ENCODE data around the gene ABHD8. TPM values are rescaled to one million over a fixed set of nuclear protein-coding genes. Genes with fewer than 3 reads are reported as not detected.

ABHD8 gene
- total and polyA plus RNA-seq, 2 of the 4 experiments (the other 2 are of a cell fraction) = 3.9 to 10.2 TPM

GRCh38 chr19:17324357-17325114 lies 21.3 kb upstream of the ABHD8 start (continued):
- no peak for TF ChIP-seq MXI1 (IDR thresholded peaks at IDR 0.05; ENCODE audit: borderline replicate concordance, low read depth, low read length)

GRCh38 chr19:17323964-17324332 lies 20.7 kb upstream of the ABHD8 start:
- Histone ChIP-seq H3K4me1 (ENCODE audit: control insufficient read depth, insufficient read depth, low read length) (no peaks in the 10 kb centered on the region), H4K8ac (ENCODE audit: low read depth in 2 of 2, low read length in 2 of 2) (no peak overlapping the region), H2BK15ac (ENCODE audit: low read depth, low read length) (no peak overlapping the region), H3K4me2 (ENCODE audit: low read depth, low read length) (no peak overlapping the region), H2BK120ac (ENCODE audit: low read depth, low read length) (no peak overlapping the region), H3K27ac (ENCODE audit: insufficient read depth, low read length) (no peak overlapping the region), H3K56ac (ENCODE audit: extremely low read depth, insufficient read depth, low read length) (no peak overlapping the region), H3K23ac (ENCODE audit: low read depth, low read length) (no peak overlapping the region), H3K14ac (replicated peaks; ENCODE audit: low read depth, low read length) (no peak overlapping the region), H4K5ac (ENCODE audit: low read depth, low read length) (no peak overlapping the region), H2AK9ac (replicated peaks; ENCODE audit: low read depth, low read length, poor library complexity) (no peak overlapping the region), H3K36me3 (ENCODE audit: control insufficient read depth, insufficient read depth, low read length) (peaks cover 40% of the 10 kb centered on the region), H2BK5ac (ENCODE audit: low read depth, low read length, poor library complexity, severe bottlenecking) (no peak overlapping the region), H3K4me3 (ENCODE audit: insufficient read depth, low read depth, low read length) (no peak overlapping the region), H3K9me1 (ENCODE audit: insufficient read depth, low read length) (no peaks in the 10 kb centered on the region), H4K20me1 (ENCODE audit: insufficient read depth, low read length) (peaks cover 8% of the 10 kb centered on the region; the same call in 1 of the 2 replicates), H3K18ac (ENCODE audit: low read depth, low read length) (no peak overlapping the region), H3K4ac (ENCODE audit: low read depth, low read length) (no peak overlapping the region), H3K9me3 (ENCODE audit: control insufficient read depth, insufficient read depth, low read length) (no peaks in the 10 kb centered on the region), H2AK5ac (ENCODE audit: low read depth, low read length) (no peak overlapping the region), H3K79me1 (ENCODE audit: low read depth in 1 of 2, low read length in 2 of 2) (peaks cover 0 to 5% of the 10 kb centered on the region in 2 experiments; a peak in 1 of 4 replicates), H4K91ac (ENCODE audit: insufficient read depth, low read depth, low read length) (no peak overlapping the region), H2AFZ (replicated peaks; ENCODE audit: low read length, poor library complexity) (no peak overlapping the region), H3K9ac (ENCODE audit: low read depth, low read length) (no peak overlapping the region), H3K27me3 (ENCODE audit: control insufficient read depth, insufficient read depth, low read length) (no peaks in the 10 kb centered on the region), H2BK20ac (ENCODE audit: low read depth, low read length) (no peak overlapping the region)
- no peak for TF ChIP-seq RCOR1 (IDR thresholded peaks at IDR 0.05; ENCODE audit: insufficient replicate concordance, low read length)
- TF ChIP-seq RAD21 (IDR thresholded peaks at IDR 0.05; ENCODE audit: low read length) = no peak
- no peak for TF ChIP-seq USF2 (IDR thresholded peaks at IDR 0.05; ENCODE audit: low read depth, low read length)
- no peak for TF ChIP-seq MXI1 (IDR thresholded peaks at IDR 0.05; ENCODE audit: borderline replicate concordance, low read depth, low read length)
- TF ChIP-seq CEBPB (IDR thresholded peaks at IDR 0.05; ENCODE audit: low read depth, low read length) = no peak
- no peak for TF ChIP-seq SMC3 (IDR thresholded peaks at IDR 0.05; ENCODE audit: low read depth, low read length)
- TF ChIP-seq CTCF (conservative IDR thresholded peaks at IDR 0.05; ENCODE audit: low read depth, low read length) = no peak
- no peak for TF ChIP-seq ELK1 (IDR thresholded peaks at IDR 0.05; ENCODE audit: borderline replicate concordance, low read depth, low read length)
- no peak for TF ChIP-seq POLR2A (IDR thresholded peaks at IDR 0.05; ENCODE audit: low read depth, low read length)
- no peak for TF ChIP-seq RFX5 (IDR thresholded peaks at IDR 0.05; ENCODE audit: low read depth, low read length)
- no peak for TF ChIP-seq MAZ (IDR thresholded peaks at IDR 0.05; ENCODE audit: borderline replicate concordance, low read depth, low read length)
- no peak for TF ChIP-seq FOS (IDR thresholded peaks at IDR 0.05; ENCODE audit: low read depth, low read length)
- no peak for TF ChIP-seq MAFK (IDR thresholded peaks at IDR 0.05; ENCODE audit: low read depth, low read length)
- DNase-seq (no peak), ATAC-seq (ENCODE audit: low read depth) (no peak)
- CTCF ChIA-PET = no interaction called here
- dilution Hi-C loops (cut with HindIII; ENCODE audit: low sequenced_read_pairs, unreplicated experiment) (no loop called here), intact Hi-C loops (cut with micrococcal nuclease) (no loop called here), in situ Hi-C loops (cut with MboI; ENCODE audit: low sequenced_read_pairs) (no loop called here)
- POLR2A ChIA-PET (ENCODE audit: unreplicated experiment) = interaction anchor here (1.0 kb wide), 1 partner anchor 10 kb away, joined by 3 read pairs; the partner anchor contains the start of gene ANO8
- BruUV-seq (replicated peaks) = no TSS peak
- WGBS, 2 experiments (ENCODE audit: extremely low coverage in 2 of 2, insufficient read length in 1 of 2) = 50% methylated on average over 1 of the region's 7 CpGs; no CpG with 5 or more reads in 1 of the 2 experiments

Data from IMR-90 (cell line).